Fibroblast of skin of left quadriceps (primary cell): ENCODE results near the gene KCNIP1.

Experiments
- DNase-seq, 2 experiments: peaks; one replicate each; pipeline ENCODE4 v3.0.0-alpha.2; 2013; ENCODE audit warnings: low read depth in 2 of 2

KCNIP1 gene

DNA sequence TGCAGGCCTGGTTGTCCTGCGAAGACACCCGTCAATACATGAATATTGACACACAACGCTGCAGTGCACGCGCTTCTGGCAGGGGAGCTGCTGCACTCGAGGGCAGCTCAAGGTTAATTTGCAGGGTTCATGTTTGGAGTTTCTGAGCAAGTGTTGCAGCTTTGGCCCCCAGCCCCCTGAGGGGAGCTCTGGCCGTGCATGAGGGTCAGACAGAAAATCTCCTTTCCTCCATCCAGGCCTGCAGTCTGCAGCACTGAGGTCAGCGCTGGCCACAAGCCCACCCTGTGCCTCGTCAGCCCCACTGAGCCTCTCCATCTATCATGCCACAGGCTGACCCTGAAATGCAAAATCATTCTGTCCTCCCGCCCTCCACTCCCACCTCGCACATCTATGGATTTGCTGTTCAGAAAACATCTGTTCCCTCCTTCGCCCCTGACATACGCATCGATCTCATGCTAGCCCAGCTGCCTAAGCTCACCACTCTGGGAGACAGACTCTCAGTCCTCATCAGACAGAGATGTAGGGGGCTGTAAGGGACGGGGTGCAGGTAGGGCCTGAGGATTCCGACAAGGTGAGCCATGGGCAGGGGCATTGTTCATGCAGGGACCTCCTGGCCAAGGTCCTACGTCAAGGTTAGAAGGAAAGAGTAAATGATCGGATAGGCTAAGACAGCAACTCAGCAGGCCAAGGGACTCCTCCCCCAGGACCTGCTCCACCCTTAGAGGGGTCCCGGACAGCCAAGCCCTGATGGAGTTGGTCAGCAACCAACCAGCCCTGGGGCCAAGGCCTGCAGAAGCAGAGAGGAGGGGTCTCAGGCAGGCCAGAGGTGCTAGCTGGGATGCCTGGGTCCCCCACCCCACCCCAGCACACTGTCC, 125.1 kb downstream of the KCNIP1 start:
- no peak for DNase-seq

DNA sequence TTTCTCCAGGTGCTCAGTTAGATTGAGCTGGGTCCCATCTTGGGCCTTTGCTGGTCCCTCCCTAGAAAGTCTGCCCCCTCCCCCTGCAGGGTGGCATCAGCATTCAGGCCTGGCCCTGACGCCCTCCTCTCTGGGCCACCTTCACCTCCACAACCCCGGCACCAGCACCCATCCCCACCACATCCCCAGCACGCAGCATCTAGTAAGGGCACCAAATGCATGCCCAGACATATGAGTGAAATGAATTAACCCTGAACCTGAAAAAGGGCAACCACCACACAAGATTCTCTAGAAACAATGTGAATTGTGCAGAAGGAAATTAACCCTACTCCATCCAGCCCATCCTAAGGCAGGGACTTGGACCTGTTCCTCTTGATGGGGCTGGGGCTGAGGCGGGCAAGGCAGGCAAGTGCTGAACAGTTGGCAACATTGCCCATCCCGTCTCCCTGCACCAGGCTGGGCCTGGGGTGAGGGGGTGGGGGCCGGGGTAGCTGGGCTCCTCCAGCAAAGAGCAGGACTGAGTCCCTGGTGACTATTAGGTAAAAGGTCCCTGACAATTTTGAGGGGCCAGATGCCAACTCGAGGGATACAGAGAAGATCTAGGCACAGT, 125.9 kb downstream of the KCNIP1 start:
- DNase-seq = no peak

DNA sequence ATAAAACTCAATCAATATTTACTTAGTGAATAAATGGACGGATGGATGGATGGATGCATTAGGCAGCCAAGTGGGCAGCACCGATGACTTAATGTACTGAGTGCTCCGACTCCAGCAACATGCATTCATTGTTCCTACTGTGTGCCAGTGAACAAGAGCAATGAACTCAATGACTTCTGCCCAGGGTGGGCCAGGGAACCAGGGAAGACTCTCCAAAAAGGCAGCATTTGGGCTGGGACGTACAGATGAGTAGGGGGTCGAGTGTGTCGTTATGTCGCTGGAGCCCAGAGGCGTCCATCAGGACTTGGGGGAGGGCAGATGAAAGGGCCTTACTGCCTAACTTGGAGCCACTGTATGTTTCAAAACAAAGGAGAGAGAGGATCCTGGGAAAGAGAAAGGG, 126.4 kb downstream of the KCNIP1 start:
- DNase-seq = no peak

DNA sequence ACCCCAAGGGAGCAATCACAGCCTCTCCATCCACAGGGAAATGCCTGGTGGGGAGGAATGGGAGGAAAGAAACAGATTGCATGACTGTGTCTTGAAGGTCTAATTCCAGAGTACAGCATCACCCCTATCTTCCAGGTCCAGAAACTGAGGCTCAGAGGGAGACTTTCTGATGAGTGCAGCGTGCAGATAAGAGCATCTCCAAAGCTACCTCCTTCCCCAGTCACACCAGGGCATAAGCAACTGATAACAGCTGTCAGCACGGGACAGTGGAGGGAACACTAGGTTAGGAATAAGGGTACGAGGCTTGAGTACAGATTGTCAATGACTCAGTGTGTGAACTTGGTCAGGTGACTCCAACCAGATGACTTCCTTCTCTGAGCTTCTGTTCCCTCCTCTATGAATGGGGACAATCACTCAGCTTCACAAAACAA, 126.9 kb downstream of the KCNIP1 start:
- DNase-seq = no peak

DNA sequence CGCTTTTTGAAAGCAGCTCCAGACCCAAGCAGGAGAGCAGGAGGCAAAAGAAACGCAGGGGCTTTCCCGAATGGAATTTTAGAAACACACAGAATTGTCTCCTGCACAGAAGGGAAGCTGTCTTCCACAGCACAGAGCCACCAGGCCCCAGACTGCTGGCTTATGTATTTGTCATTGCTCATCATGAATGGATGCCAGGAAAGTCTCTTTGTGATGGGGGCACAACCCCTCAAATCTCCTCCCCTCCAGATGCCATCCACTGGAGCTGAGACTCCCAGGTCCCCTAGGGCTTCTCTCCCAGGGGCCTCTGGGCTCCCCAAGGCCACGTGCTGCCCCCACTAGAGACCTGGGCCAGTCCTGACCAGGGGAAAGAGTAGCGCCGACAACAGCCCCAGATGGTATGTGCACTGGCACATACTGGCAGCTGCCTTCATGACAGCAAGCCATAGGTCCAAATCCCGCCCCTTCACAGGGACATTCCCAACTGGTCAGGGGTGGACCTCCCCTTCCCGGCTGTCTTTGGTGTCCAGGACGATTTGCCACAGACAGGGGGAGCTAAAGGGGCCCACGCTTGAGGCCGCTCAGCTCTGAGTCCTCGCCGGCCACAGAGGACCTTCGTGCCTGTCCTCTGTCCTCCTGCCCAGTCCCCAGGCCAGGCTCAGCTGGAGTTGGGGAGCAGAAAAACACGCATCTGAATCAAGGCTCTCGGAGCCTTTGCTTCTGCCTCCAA, 127.8 kb downstream of the KCNIP1 start:
- DNase-seq = no peak

DNA sequence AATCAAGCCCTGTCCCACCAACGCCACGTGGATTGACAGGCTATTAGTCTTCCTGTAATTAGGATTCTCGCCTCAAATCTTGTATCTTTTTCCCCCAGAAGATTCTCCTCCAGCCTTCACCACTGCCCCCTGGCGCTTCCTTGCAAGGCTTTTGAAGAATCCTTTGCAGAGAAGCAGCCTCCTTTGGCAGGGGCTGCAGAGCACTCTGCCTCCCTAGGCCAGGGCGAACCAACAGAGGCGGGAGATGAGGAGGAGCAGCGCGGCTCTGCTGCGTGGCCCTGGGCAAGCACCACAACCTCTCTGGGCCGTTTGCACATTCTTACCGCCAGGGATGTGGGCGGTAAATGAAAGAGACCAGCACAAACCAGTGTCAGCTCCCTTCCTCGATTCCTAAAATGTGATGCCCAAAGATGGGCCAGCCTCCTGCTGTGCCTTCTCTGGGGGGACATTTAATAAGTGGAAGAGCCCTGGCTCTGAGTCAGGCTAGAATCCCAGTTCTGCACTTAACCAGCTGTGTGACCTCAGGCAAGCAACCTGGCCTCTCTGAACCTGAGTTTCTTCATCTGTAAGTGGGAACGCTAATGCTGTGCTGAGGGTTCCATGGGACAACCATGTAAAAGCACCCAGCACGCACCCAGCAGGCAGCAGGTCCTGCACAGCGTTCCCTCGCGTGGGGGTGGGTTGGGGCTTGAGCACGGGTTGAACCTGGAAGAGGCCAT, 128.6 kb downstream of the KCNIP1 start:
- no peak for DNase-seq

DNA sequence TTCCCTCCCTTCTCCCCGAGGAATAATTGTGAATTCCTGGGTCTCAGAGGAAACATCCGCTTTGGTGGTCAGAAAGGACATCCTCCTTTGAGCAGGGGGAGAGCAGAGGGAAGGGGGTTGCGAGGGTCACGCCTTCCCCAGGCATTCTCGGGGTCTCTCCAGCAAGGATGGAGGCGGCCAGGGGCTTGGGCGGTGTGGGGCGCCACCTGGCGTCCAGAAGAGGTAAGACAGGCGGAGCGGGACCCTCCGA, 129.1 kb downstream of the KCNIP1 start:
- DNase-seq = no peak

DNA sequence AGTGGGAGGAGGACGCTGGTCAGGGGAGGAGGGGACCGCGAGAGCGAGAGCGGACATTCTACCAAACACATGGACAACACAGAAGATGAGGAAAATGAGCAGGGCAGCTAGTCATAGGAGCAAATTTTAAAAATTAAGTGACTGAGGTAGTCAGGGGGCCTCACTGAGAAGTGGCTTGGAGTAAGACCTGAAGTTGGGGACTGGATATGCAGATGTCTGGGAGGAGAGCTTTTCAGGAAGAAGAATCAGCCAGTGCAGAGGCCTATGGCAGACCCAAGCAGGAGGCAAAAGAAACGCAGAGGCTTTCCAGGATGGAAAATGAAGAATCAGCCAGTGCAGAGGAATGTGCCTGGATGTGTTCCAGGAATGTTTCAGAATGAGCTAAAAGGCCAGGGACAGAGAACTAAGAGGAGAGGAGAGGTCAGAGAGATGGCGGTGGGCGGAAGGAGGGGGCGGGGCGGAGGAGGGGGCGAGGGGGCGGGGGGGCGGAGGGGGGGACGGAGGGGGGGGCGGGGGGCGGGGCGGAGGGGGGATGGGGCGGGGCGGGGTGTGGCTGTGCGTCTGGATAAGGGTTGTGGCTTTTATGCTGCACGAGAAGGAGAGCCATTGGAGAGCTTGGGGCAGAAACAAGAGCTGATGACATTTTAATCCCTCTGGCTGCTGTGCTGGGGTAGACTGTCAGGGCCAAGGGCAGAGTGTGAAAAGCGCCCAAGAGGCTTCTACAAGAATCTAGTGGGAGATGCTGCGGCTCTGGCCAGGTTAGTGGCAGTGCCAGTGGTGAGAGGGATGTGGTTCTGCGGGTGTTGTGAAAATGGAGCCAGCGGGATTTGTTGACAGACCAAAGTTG, 129.6 kb downstream of the KCNIP1 start:
- peak; percentile 74 to 77 for DNase-seq

DNA sequence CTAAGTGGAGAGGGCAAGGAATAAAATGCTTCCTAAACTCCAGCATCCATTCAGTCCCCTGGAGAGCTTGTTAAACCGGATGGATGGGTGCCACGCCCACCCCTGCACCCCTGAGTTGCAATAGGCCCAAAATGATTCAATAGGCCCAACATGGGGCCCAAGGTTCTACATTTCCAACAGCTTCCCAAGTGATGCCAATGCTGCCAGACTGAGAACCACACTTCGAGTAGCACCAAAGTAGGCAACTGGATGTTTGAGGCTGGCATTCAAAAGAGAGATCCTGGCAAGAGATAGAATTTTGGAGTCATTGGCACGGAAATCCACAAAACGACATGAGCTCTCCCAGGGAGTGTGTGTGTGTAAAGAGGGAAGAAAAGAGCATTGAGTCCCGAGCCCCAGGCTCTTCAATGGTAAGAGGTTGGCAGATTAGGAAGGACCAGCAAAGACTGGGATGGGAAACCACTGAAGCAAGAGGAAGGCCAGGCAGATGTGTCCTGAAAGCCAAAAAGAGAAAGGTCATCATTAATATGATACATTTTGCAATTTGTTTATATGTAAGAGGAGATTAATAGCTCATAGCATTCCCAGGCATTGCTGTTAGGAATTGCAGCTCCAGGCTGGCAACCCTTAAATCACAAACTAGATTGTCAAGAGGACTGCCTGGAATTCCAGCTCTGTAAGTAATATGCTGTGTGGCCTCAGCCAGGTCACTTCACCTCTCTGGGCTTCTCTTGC, 130.6 kb downstream of the KCNIP1 start:
- DNase-seq = no peak

DNA sequence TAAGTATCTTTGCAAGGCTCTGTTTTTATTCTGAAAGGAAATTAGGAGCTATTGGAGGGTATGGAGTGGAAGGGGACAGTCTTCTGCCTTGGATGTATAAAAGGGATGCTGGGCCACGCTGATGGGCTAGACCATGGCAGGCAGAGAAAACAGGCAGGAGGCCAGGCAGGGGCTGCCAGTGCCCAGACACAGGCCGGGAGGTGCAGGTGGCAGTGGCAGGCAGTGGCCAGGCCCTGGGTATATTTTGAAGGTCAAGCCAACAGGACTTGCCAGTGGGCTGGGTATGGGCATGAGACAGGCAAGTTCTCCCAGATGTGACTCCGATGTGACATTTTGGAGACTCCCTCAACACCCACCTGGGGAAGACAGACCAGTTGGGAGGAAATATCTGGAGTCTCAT, 131.9 kb downstream of the KCNIP1 start:
- DNase-seq = no peak

DNA sequence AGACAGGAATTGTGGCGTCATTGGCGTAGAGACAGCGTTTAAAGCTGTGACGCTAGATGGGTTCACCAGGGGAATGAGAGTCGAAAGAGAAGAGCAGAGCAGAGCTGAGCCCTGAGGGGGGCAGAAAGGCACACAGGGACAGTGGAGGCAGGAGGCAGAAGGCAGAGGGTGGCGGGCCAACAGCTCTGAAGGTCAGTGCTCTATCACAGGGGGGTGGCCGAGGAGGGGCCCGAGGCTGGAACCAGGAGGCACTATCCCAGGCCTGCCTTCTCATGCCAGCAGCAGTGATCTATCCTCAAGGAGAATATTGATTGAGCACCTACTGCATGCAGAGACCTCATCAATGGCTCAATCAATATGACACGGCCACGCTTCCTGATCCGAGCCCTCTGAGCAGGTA, 132.4 kb downstream of the KCNIP1 start:
- DNase-seq = no peak

DNA sequence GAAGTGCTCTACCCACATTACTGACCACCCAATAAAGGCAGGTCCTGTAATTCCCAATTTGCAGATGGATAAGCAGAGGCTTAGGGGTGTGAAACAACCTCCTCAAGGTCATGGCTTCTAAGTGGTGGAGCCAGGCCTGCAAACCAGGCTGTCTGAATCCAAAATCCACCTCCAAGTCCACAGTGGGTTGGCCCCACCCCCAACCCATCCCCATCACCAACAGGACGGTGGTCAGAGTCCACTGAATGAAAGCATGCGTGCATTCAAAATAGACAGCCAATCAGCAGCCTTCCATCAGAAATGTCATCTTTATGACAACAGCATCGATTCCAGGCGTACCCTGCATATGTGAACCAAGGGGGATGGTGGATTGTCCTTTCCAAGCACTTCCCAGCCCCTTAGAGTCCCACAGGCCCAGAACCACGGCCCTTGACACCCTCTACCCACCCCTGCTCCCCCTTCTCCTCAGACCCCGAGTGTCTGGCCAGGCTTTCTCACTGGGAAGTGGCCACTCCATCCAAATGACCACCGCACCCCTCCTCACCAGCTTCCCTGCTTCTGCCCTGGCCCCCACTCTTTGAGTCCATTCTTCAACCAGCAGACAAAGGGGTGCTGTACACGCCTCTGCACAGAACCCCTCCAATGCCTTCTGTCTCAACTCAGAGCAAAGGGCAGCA, 133.1 kb downstream of the KCNIP1 start:
- DNase-seq = no peak

DNA sequence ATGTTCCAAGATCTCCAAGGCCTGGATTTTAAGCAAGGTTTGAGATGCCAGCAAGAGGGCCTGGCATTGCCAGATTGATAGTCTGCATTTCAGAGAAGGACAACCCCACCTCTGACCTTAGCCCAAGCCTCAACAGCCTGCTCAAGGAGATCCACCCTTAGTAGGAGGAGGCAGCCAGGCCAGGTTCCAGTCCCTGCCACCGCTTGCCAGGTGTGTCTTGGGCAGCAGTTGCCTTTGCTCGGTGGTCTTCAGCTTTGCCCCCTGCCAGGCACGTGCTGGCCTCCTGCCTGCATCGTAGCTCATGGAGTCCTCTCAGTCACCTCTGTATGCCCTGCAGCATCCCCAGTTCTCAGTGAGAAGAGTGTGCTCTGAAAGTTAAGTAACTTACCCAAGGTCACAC, 134.2 kb downstream of the KCNIP1 start:
- no peak for DNase-seq

DNA sequence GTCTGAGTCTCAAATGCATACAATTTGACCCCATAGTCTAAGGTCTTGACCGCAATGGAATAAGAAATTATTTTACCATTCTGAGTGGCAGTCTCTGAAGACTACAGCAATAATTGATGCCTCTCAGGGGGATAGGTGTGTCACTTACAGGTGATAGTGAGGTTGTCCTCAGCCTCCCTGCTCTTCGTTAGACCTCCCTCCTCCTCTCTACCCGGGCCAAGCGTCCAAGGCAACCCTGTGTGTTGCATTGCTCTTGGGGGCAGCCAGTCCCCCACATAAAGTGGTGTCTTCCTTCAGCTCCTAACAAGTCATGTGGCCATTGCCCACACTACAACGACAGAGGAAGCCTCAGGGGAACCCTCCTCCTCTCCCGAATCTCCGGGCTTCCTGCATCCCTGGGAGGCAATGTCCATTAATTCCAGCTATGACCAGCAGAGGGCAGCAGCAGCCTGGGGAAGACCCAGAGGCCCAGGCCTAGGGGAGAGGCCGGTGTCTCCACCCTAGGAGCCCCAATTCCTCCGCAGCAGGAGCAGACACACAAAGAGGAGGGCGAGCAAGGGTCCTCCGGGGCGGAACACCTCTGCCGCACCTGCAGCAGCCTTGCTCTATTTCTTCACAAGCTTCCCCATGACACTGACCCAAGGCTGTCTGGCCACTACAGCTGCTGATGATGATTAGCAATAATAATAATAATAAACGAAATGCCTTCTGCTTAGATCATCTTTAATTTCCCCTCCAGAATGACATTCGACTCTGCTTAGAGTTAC, 134.8 kb downstream of the KCNIP1 start:
- DNase-seq = peak in 1 of 2 experiments; percentile 12

DNA sequence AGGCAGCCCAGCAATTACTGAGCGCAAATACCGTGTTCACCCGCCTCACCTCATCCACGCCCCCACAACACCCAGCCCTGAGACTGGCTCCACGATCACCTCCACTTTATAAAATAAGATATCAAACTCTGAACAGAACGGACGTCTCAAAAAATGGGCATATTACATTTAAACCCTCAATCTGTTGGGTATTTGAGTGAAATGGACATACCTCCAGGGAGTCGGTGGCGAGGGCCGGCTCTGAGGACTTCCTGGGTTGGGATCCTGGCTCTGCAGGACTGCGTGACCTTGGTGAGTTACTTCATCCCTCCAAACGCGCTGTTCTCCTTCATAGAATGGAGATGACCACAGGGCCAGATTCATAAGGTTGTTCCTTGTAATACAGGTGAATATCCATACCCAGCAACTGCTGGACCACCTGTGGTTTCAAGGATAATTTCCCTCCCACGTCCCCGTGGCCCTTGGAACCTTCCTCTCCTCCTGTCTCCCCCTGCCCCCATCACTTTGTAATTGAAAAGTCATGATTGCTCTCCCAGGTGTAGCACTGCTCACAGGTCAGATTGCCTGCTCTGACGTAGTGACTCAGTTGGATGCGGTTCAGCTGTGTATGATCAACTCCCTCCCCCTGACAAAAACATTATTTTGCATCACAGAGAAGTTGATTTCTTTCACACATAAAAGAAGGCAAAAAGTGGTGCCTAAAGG, 135.6 kb downstream of the KCNIP1 start:
- DNase-seq = no peak

DNA sequence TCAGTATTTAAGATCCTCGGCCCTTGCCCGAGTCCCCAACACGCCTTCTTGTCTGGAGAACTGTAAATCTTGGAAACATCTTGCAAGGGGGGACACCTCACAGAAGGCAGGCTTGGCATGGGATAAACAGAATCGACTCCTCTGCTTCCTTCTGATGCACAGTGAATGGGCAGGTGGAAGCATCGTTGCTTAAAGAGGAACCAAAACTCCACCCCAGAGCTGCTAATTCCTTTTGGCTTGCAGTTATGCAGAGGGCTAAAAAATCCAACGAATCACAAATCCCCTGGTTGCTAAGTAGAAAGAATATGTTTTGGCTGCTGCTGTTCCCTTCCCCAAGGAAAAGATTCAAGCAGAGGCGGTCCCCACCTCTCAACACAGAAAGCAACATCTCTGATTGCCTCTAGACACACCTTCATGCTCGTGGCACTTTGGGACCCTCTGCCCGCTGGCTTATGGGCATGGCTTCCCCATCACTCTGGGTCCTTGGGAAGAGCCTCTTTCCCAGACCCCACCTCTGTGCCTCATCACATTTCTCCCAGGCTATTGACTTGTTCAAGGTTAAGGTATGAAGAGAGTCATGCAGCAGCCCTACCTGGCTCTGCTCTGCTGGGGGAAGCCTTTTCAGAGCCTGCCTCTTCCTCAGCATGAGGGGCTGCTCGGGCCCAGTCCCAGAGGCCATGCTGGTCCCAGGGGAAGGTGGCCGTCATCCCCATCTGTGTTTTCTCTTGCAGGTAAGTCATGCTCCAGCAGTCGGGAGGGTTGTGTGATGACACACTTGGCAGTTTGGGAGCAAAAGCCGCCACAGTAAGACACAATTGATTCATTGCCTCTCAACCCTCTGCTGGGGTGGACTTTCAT, 137.1 kb downstream of the KCNIP1 start:
- no peak for DNase-seq

DNA sequence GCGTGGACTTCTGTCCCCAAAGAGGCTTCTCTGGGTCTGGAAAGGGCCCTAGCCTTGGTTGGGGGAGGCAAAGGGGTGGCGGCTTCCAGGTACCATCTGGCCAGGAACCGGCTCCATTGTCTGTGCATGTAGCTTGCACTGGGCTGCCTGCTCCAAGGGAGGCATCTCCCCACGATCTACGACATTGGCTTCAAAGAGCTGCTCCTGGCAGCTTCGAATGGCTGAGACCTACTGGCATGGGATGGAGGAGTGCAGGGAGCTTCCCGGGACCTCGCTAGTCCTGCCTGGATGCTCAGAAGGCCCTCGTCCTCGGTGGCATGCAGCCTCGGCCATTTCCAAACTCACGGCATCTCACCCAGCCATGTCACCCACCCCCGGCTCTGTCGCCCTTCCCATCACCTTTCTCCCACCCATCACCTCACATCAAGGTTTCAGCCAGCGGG, 137.8 kb downstream of the KCNIP1 start:
- no peak for DNase-seq
